Gastroesophageal sphincter (tissue), 3 donors: ENCODE measurements around the gene NUDT16L1.

Experiments used
- CTCF ChIP-seq, 4 experiments: fragments of 200-600 bp in 2 of 4; fragments of 450-650 bp in 2 of 4; sonication (generic) in 1 of 4; IDR thresholded peaks; one replicate each; pipeline ENCODE4 v1.5.1; 2017 to 2019; ENCODE audit warnings: antibody characterized with exemption in 4 of 4, mild to moderate bottlenecking in 2 of 4, moderate library complexity in 2 of 4
- POLR2A ChIP-seq, 2 donors: fragments of 450-650 bp; IDR thresholded peaks; one replicate each; pipeline ENCODE4 v1.6.1; 2017; ENCODE audit warnings: antibody characterized with exemption in 2 of 2, mild to moderate bottlenecking in 2 of 2, moderate library complexity in 1 of 2

DNA sequence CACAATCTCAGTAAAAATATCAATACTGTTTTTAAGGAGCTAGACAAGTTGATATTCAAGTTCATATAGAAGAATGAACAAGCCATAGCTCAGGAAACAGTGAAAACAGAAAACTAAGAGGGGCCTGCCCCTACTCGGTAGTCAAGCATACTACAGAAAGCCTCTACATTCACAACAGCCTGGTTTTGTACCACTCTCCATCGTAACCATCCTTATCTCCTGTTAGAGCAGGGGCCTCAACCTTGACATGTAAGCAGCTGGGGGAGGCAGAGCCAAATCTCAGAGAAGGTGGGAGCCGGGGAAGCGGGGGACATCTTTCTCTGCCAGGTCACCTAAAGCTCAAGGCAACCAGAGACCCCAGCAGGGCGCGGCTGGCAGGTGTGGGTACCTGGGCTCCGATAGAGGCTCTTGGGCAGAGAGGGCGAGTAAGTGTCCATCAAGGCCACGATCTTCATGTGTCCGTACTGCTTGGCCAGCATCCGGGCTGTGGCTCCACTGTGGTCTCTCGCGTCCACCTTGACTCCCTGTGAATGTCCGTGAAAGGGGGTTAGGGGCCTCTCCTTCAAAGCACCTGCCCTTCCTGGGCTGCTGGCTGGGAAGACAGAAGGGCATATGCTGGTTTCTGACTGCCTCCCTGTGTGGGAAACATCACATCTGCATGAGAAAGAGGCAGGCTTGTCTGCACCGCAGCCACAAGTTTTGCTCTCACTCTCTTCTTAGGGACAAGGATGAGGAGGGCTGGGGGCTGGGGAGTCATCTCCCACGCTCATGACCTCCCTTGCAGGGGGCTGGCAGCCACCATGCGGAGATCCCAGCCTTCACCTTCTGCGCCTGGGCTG is 20.5 kb downstream of the NUDT16L1 start:
- TF ChIP-seq POLR2A (IDR thresholded peaks at IDR 0.05) (no peak), CTCF (IDR thresholded peaks at IDR 0.05) (no peak)
